Mucosa of stomach (tissue), 1 donor: ENCODE results near the gene SUCLG1.

Source experiments
- H3K27me3 ChIP-seq: one replicate; pipeline ENCODE4 v1.7.0; 2013; ENCODE audit warnings: mild to moderate bottlenecking, low read length; ENCODE audit not compliant: control insufficient read depth, insufficient read depth
- H3K36me3 ChIP-seq: one replicate; pipeline ENCODE4 v1.7.0; 2013; ENCODE audit warnings: low read length; ENCODE audit not compliant: control insufficient read depth, insufficient read depth
- H3K4me1 ChIP-seq: one replicate; pipeline ENCODE4 v1.7.0; 2013; ENCODE audit warnings: mild to moderate bottlenecking, low read length; ENCODE audit not compliant: control insufficient read depth, insufficient read depth
- H3K4me3 ChIP-seq: one replicate; pipeline ENCODE4 v1.7.0; 2013; ENCODE audit warnings: low read length
- H3K9ac ChIP-seq: one replicate; pipeline ENCODE4 v1.7.0; 2013; ENCODE audit warnings: mild to moderate bottlenecking, low read length, moderate library complexity
- H3K9me3 ChIP-seq: one replicate; pipeline ENCODE4 v1.7.0; 2013; ENCODE audit warnings: mild to moderate bottlenecking, low read length, moderate library complexity; ENCODE audit not compliant: control insufficient read depth
- donor health status: Pancreatic carcinoma.

SUCLG1 gene

GRCh38 chr2:84459018-84459943 lies at the start of gene SUCLG1:
Gene SUCLG1 (minus strand): TSS chr2:84459280. CDS start chr2:84459269, 11 bp downstream.
- no peaks in the 10 kb centered on the region for H3K27me3 ChIP-seq
- no peaks in the 10 kb centered on the region for H3K9me3 ChIP-seq
- no peaks in the 10 kb centered on the region for H3K36me3 ChIP-seq
- H3K9ac ChIP-seq: peak within 1 kb of the TSS; percentile 97
- H3K4me3 ChIP-seq: peak within 1 kb of the TSS; percentile 81
- H3K4me1 ChIP-seq: no peaks in the 10 kb centered on the region

- Histone ChIP-seq H3K4me3 (no peak overlapping the region), H3K27me3 (no peaks in the 10 kb centered on the region), H3K9me3 (no peaks in the 10 kb centered on the region), H3K36me3 (no peaks in the 10 kb centered on the region), H3K4me1 (no peaks in the 10 kb centered on the region), H3K9ac (no peak overlapping the region)
These were observed 39.2 kb upstream of the SUCLG1 start for GRCh38 chr2:84498150-84498799.

GRCh38 chr2:84497285-84497684 lies 38.2 kb upstream of the SUCLG1 start:
- H3K27me3 ChIP-seq: no peaks in the 10 kb centered on the region
- H3K9me3 ChIP-seq: no peaks in the 10 kb centered on the region
- H3K36me3 ChIP-seq: no peaks in the 10 kb centered on the region
- no peak overlapping the region for H3K4me3 ChIP-seq
- no peak overlapping the region for H3K9ac ChIP-seq
- H3K4me1 ChIP-seq: no peaks in the 10 kb centered on the region

- no peak overlapping the region for H3K4me3 ChIP-seq
- H3K4me1 ChIP-seq: no peaks in the 10 kb centered on the region
- no peak overlapping the region for H3K9ac ChIP-seq
- no peaks in the 10 kb centered on the region for H3K9me3 ChIP-seq
- no peaks in the 10 kb centered on the region for H3K27me3 ChIP-seq
- H3K36me3 ChIP-seq: no peaks in the 10 kb centered on the region
These were observed 37.3 kb upstream of the SUCLG1 start for GRCh38 chr2:84496386-84496785.

- H3K4me1 ChIP-seq: no peaks in the 10 kb centered on the region
- no peaks in the 10 kb centered on the region for H3K36me3 ChIP-seq
- H3K4me3 ChIP-seq: no peak overlapping the region
- no peaks in the 10 kb centered on the region for H3K27me3 ChIP-seq
- no peaks in the 10 kb centered on the region for H3K9me3 ChIP-seq
- H3K9ac ChIP-seq: no peak overlapping the region
These were observed 36.6 kb upstream of the SUCLG1 start for GRCh38 chr2:84495539-84496146.

- Histone ChIP-seq H3K4me3 (no peak overlapping the region), H3K27me3 (no peaks in the 10 kb centered on the region), H3K36me3 (no peaks in the 10 kb centered on the region), H3K9me3 (no peaks in the 10 kb centered on the region), H3K4me1 (no peaks in the 10 kb centered on the region), H3K9ac (no peak overlapping the region)
These were observed 35.0 kb upstream of the SUCLG1 start for GRCh38 chr2:84494070-84494469.

GRCh38 chr2:84493514-84493913 lies 34.4 kb upstream of the SUCLG1 start:
- Histone ChIP-seq H3K9me3 (no peaks in the 10 kb centered on the region), H3K36me3 (no peaks in the 10 kb centered on the region), H3K4me3 (no peak overlapping the region), H3K4me1 (no peaks in the 10 kb centered on the region), H3K9ac (no peak overlapping the region), H3K27me3 (no peaks in the 10 kb centered on the region)

GRCh38 chr2:84492571-84492970 lies 33.5 kb upstream of the SUCLG1 start:
- H3K4me1 ChIP-seq: no peaks in the 10 kb centered on the region
- no peaks in the 10 kb centered on the region for H3K27me3 ChIP-seq
- H3K9me3 ChIP-seq: no peaks in the 10 kb centered on the region
- no peak overlapping the region for H3K4me3 ChIP-seq
- H3K9ac ChIP-seq: no peak overlapping the region
- H3K36me3 ChIP-seq: no peaks in the 10 kb centered on the region

GRCh38 chr2:84491741-84492140 lies 32.7 kb upstream of the SUCLG1 start:
- H3K27me3 ChIP-seq: no peaks in the 10 kb centered on the region
- peaks cover 1% of the 10 kb centered on the region for H3K4me1 ChIP-seq
- no peak overlapping the region for H3K4me3 ChIP-seq
- no peaks in the 10 kb centered on the region for H3K9me3 ChIP-seq
- H3K9ac ChIP-seq: no peak overlapping the region
- H3K36me3 ChIP-seq: no peaks in the 10 kb centered on the region

GRCh38 chr2:84491256-84491655 lies 32.2 kb upstream of the SUCLG1 start:
- no peak overlapping the region for H3K9ac ChIP-seq
- no peaks in the 10 kb centered on the region for H3K36me3 ChIP-seq
- H3K4me1 ChIP-seq: peaks cover 6% of the 10 kb centered on the region
- no peaks in the 10 kb centered on the region for H3K27me3 ChIP-seq
- no peaks in the 10 kb centered on the region for H3K9me3 ChIP-seq
- no peak overlapping the region for H3K4me3 ChIP-seq

GRCh38 chr2:84487298-84487996 lies 28.4 kb upstream of the SUCLG1 start:
- no peak overlapping the region for H3K4me3 ChIP-seq
- no peaks in the 10 kb centered on the region for H3K9me3 ChIP-seq
- no peaks in the 10 kb centered on the region for H3K27me3 ChIP-seq
- peaks cover 15% of the 10 kb centered on the region for H3K4me1 ChIP-seq
- H3K9ac ChIP-seq: no peak overlapping the region
- no peaks in the 10 kb centered on the region for H3K36me3 ChIP-seq
